NB4 (cell line): ENCODE results near the gene MAN2C1.

ENCODE experiments used
- POLR2A ChIP-seq: IDR thresholded peaks from 2 replicates; pipeline ENCODE4 v1.6.1; 2011; ENCODE audit warnings: mild to moderate bottlenecking; ENCODE audit not compliant: insufficient read length; ENCODE audit errors: extremely low read depth
- TF ChIP-seq, protein P1 (sequence below): IDR thresholded peaks from one replicate; pipeline ENCODE4 v1.5.1; 2012; ENCODE audit warnings: low read depth, low read length

DNA sequence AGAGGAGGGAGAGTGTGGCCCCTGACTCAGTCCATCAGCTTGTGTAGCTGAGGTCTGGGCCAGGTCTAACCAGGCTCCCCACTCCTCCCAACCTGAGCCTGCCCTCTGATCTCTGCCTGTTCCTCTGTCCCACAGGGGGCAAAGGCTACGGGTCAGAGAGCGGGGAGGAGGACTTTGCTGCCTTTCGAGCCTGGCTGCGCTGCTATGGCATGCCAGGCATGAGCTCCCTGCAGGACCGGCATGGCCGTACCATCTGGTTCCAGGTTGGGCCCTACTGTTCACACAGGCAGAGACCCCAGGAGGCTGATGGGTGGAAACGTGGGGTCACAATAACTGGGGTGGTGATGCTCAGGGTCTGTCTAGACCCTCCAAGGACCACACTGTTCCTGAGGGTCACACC lies 14.8 kb downstream of the MAN2C1 start:
- TF ChIP-seq, protein P1, sequence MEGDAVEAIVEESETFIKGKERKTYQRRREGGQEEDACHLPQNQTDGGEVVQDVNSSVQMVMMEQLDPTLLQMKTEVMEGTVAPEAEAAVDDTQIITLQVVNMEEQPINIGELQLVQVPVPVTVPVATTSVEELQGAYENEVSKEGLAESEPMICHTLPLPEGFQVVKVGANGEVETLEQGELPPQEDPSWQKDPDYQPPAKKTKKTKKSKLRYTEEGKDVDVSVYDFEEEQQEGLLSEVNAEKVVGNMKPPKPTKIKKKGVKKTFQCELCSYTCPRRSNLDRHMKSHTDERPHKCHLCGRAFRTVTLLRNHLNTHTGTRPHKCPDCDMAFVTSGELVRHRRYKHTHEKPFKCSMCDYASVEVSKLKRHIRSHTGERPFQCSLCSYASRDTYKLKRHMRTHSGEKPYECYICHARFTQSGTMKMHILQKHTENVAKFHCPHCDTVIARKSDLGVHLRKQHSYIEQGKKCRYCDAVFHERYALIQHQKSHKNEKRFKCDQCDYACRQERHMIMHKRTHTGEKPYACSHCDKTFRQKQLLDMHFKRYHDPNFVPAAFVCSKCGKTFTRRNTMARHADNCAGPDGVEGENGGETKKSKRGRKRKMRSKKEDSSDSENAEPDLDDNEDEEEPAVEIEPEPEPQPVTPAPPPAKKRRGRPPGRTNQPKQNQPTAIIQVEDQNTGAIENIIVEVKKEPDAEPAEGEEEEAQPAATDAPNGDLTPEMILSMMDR, result no peak
- TF ChIP-seq POLR2A, result no peak
